Measurements from ENCODE around the gene ERBIN. TPM values are rescaled to one million over a fixed set of nuclear protein-coding genes. Genes with fewer than 3 reads are reported as not detected.

The ERBIN gene
- total and polyA plus RNA-seq, 2 of the 8 experiments (the other 6 are each of a cell fraction or from before 2014, with no cell fraction given): 7.7 to 33.2 TPM

DNA sequence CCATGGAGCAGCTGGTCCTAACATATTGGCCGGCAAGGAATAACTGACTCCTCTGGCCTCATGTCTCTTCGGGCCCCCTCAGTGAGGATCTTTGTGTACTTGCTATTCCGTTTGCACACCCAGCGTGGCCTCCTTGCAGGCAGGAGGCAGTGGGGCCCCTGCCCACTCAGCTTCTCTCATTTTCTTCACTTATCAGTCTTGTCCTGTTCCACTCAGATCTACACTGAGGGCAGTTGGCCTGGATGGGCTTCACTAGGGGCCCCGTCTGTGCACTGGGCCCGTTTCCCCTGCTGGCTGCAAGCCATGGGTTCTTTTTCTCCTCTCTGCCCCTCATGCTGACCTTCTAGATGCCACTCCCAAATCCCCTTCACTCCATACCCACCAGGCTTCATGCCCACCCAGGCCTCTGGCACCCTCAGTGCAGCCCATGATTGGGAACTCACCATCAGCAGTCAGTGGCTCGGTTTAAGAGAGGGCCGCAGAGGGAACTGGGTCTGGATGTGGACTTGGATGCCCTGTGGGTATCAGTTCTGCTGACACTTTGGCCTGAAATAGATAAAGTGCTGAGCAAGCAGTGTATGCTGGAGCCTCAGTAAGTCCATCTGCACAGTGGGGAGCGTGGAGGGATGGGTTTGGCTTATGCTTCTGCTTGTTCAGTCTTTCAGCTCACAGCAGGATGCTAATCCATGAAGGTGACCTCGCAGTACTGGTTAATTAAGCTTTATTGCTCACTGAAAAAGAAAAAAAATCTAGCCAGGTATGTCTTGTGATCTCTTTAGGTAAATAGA, 57.9 kb downstream of the ERBIN start (continued):
- TF ChIP-seq, protein P1, sequence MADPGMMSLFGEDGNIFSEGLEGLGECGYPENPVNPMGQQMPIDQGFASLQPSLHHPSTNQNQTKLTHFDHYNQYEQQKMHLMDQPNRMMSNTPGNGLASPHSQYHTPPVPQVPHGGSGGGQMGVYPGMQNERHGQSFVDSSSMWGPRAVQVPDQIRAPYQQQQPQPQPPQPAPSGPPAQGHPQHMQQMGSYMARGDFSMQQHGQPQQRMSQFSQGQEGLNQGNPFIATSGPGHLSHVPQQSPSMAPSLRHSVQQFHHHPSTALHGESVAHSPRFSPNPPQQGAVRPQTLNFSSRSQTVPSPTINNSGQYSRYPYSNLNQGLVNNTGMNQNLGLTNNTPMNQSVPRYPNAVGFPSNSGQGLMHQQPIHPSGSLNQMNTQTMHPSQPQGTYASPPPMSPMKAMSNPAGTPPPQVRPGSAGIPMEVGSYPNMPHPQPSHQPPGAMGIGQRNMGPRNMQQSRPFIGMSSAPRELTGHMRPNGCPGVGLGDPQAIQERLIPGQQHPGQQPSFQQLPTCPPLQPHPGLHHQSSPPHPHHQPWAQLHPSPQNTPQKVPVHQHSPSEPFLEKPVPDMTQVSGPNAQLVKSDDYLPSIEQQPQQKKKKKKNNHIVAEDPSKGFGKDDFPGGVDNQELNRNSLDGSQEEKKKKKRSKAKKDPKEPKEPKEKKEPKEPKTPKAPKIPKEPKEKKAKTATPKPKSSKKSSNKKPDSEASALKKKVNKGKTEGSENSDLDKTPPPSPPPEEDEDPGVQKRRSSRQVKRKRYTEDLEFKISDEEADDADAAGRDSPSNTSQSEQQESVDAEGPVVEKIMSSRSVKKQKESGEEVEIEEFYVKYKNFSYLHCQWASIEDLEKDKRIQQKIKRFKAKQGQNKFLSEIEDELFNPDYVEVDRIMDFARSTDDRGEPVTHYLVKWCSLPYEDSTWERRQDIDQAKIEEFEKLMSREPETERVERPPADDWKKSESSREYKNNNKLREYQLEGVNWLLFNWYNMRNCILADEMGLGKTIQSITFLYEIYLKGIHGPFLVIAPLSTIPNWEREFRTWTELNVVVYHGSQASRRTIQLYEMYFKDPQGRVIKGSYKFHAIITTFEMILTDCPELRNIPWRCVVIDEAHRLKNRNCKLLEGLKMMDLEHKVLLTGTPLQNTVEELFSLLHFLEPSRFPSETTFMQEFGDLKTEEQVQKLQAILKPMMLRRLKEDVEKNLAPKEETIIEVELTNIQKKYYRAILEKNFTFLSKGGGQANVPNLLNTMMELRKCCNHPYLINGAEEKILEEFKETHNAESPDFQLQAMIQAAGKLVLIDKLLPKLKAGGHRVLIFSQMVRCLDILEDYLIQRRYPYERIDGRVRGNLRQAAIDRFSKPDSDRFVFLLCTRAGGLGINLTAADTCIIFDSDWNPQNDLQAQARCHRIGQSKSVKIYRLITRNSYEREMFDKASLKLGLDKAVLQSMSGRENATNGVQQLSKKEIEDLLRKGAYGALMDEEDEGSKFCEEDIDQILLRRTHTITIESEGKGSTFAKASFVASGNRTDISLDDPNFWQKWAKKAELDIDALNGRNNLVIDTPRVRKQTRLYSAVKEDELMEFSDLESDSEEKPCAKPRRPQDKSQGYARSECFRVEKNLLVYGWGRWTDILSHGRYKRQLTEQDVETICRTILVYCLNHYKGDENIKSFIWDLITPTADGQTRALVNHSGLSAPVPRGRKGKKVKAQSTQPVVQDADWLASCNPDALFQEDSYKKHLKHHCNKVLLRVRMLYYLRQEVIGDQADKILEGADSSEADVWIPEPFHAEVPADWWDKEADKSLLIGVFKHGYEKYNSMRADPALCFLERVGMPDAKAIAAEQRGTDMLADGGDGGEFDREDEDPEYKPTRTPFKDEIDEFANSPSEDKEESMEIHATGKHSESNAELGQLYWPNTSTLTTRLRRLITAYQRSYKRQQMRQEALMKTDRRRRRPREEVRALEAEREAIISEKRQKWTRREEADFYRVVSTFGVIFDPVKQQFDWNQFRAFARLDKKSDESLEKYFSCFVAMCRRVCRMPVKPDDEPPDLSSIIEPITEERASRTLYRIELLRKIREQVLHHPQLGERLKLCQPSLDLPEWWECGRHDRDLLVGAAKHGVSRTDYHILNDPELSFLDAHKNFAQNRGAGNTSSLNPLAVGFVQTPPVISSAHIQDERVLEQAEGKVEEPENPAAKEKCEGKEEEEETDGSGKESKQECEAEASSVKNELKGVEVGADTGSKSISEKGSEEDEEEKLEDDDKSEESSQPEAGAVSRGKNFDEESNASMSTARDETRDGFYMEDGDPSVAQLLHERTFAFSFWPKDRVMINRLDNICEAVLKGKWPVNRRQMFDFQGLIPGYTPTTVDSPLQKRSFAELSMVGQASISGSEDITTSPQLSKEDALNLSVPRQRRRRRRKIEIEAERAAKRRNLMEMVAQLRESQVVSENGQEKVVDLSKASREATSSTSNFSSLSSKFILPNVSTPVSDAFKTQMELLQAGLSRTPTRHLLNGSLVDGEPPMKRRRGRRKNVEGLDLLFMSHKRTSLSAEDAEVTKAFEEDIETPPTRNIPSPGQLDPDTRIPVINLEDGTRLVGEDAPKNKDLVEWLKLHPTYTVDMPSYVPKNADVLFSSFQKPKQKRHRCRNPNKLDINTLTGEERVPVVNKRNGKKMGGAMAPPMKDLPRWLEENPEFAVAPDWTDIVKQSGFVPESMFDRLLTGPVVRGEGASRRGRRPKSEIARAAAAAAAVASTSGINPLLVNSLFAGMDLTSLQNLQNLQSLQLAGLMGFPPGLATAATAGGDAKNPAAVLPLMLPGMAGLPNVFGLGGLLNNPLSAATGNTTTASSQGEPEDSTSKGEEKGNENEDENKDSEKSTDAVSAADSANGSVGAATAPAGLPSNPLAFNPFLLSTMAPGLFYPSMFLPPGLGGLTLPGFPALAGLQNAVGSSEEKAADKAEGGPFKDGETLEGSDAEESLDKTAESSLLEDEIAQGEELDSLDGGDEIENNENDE (IDR thresholded peaks at IDR 0.05; ENCODE audit: insufficient replicate concordance, low read length): no peak
